ENCODE measurements around the gene PTPA. TPM values are rescaled to one million over a fixed set of nuclear protein-coding genes. Genes with fewer than 3 reads are reported as not detected.

Gene PTPA
- total and polyA plus RNA-seq, 9 of the 15 experiments (the other 6 are each of a cell fraction or from before 2014, with no cell fraction given) = 1.7 to 121 (median 72.6) TPM

GRCh38 chr9:129068990-129069861 lies 42.0 kb upstream of the PTPA start (continued):
- no peak for TF ChIP-seq ZNF586 (CRISPR knock-in tag; conservative IDR thresholded peaks at IDR 0.05)
- no peak for TF ChIP-seq CTCFL (IDR thresholded peaks at IDR 0.05; ENCODE audit: borderline replicate concordance, insufficient read depth, low read depth, low read length, poor library complexity, severe bottlenecking)
- peak; percentile 99 for TF ChIP-seq USF1 (CRISPR knock-in tag; IDR thresholded peaks at IDR 0.05)
- 0 out of 2 replicates have a peak, but pooled peaks have one; percentile 41 for TF ChIP-seq IRF9 (tag; IDR thresholded peaks at IDR 0.05)
- peak; percentile 92 for TF ChIP-seq NCOA1 (IDR thresholded peaks at IDR 0.05; ENCODE audit: low read depth)
- peak; percentile 87; the same call in 1 of the 2 replicates for TF ChIP-seq HBP1 (CRISPR knock-in tag; IDR thresholded peaks at IDR 0.05)
- TF ChIP-seq MXD1 (CRISPR knock-in tag; IDR thresholded peaks at IDR 0.05; ENCODE audit: borderline replicate concordance, poor library complexity, severe bottlenecking) = peak; percentile 4
- TF ChIP-seq ZNF398 (CRISPR knock-in tag; IDR thresholded peaks at IDR 0.05) = no peak
- no peak for TF ChIP-seq SRSF1 (IDR thresholded peaks at IDR 0.05; ENCODE audit: low read depth, low read length)
- no peak for TF ChIP-seq UBTF (IDR thresholded peaks at IDR 0.05; ENCODE audit: borderline replicate concordance in 1 of 2, low read depth in 2 of 2, low read length in 2 of 2)
